HL-60/S4 (cell line): ENCODE results near the gene DUSP2.

Source experiments
- in situ Hi-C: fragments of 300-500 bp; cut with MboI; formaldehyde crosslinking; loops from 2 replicates; pipeline ENCODE4 v1.14.3; 2022; ENCODE audit warnings: low sequenced_read_pairs

Gene DUSP2

GRCh38 chr2:96105152-96105915 lies 39.9 kb downstream of the DUSP2 start:
- in situ Hi-C loops = loop anchor here (25.0 kb wide), 1 partner anchor 93 kb away; no protein-coding TSS in a partner anchor

GRCh38 chr2:96104487-96104861 lies 40.8 kb downstream of the DUSP2 start:
- in situ Hi-C loops = loop anchor here (25.0 kb wide), 1 partner anchor 92 kb away; no protein-coding TSS in a partner anchor

- in situ Hi-C loops = loop anchor here (25.0 kb wide), 1 partner anchor 92 kb away; no protein-coding TSS in a partner anchor
These were observed 41.3 kb downstream of the DUSP2 start for GRCh38 chr2:96103761-96104486.

GRCh38 chr2:96103187-96103601 lies 42.0 kb downstream of the DUSP2 start:
- in situ Hi-C loops = loop anchor here (25.0 kb wide), 1 partner anchor 91 kb away; no protein-coding TSS in a partner anchor

DNA sequence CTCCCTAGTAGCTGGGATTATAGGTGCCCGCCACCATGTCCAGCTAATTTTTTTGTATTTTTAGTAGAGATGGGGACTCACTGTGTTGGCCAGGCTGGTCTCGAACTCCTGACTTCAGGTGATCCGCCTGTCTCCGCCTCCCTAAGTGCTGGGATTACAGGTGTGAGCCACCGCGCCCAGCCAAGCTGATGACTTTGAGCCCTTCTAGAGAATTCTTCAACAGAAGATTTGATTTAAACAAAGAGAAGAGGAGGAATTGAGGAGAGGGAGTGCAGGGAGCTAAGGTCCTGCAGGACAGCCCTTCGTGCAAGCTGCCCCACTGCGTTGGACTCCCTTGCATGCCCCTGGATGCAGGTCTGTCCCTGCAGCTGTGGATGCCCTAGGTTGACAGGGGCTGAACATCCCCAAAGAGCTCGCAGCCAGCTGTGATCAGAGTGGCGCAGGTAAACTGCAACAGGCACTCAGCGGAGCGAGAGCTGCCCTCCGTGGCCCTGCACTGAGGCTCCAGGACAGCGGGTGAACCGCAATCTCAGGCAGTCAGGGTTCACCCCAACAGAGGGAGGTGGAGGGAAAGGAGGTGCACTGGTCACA lies 42.5 kb downstream of the DUSP2 start:
- in situ Hi-C loops = loop anchor here (25.0 kb wide), 1 partner anchor 90 kb away; no protein-coding TSS in a partner anchor

DNA sequence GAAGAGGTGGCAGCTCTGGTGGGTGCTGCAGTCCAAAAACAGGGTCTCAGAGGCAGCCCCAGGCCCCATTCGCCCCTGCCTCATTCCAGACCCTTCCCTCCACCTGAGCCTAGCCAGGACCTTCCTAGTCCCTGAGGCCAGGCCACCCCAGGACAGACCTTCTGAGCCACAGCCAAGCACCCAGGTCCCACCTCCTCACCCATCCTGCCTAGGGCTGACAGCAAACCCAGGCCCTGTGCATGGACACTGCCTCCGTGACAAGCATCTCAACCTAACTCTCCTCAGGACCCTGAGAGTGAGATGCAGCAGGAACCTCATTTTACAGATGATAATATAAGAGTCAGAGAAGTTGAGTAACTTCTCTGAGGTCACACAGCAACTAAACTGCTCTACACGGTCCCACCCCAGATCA lies 44.3 kb downstream of the DUSP2 start:
- in situ Hi-C loops = loop anchor here (25.0 kb wide), 1 partner anchor 89 kb away; no protein-coding TSS in a partner anchor

DNA sequence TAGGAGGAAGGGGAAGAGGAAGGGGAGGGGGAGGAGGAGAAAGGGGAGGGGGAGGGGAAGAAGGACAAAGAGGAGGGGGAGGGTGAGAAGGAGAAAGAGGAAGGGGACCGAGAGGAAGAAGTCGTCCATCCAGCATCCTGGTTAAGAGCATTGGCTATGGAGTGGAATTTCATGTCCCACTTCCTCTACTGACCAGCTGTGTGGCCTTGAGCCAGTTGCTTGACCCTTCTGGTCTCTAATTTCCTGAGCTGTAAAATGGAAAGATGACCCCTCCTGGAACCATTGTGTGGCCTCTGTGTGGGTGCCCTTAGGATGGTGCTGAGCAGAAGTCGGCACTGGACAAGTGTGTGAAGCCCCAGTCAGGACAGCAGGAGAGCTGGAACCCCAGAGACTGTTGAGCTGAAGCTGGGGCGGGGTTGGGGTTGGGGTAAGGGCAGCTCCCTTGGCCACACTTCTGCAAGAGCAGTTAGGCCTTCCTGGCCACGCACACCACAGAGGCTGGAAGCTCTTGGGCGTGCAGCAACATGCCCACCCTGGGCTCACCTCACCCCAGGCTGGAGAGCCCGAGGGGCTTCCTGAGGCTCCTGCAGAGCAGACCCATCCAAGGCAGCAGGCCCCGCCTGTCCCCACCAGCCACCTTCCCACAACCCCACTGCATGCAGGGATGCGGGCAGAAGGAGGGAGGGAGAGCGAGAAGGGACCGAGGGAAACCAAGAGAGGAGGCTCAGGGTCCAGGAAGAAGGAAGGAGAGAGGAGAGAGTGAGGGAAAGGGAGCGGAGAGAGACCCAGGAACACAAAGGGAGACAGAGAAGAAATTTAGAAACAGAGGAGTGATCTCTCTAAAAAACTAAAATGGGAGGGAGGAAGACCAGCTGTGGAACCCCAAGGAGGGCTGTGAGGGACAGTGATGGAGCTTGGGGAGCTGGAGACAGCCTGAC lies 45.1 kb downstream of the DUSP2 start:
- in situ Hi-C loops = loop anchor here (25.0 kb wide), 1 partner anchor 88 kb away; no protein-coding TSS in a partner anchor

- in situ Hi-C loops = no loop called here
These were observed 46.2 kb downstream of the DUSP2 start for GRCh38 chr2:96098900-96099590.

DNA sequence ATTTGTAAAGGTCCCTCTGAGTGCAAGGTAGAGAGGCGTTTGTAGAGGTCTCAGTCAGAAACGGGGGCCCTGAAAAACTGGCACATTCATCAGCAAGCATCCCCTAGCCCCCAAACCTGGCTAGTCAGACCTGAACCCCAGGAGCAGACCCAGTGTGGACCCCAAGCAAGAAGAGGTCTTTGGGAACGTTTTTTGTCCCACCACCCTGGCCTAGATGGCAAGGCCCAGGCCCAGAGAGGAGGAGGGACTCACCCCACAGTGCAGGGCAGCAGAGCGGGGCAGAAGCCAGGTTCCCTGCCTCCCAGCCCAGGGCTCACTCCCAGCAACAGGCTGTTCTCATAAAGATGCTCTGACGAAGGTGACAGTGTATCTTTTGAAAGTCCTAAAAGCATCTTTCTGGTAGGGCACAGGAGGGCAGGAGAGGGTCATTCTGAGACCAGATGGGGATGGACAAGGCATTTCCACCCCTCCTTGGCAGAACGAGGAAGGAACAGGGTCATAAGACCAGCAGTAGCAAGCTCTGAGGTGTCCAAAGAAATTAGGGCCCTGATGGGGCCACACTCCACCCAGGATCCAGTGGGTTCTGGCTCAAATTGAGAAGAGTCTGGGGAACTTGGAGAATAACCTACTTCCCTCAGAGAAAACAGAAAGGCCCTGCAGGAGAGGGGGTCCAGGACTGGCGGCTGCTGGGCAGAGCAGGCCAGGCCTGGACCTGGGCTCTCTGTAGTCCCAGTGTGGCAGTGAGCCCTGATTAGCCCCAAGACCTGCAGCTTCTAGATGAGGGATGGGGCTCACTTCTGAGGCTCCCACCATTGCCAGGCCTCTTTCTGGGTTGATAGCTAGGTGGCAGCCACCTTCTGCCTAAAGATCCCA lies 47.1 kb downstream of the DUSP2 start:
- in situ Hi-C loops = no loop called here

DNA sequence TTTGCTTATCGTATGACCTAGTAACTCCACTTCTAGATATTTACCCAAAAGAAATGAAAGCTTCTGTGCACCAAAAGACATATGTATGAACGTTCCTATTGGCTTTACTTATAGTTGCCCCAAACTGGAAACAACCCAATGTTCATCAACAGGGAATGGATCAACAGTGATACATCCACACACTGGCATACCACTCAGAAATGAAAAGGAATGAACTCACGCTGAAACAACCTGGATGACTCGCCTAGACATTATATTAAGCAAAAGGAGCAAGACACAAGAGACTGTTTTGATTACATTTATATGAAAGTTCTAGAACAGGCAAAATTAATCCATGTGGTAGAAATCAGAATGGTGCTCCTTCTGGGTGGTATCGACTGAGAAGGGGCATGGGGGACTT lies 47.8 kb downstream of the DUSP2 start:
- in situ Hi-C loops = no loop called here

DNA sequence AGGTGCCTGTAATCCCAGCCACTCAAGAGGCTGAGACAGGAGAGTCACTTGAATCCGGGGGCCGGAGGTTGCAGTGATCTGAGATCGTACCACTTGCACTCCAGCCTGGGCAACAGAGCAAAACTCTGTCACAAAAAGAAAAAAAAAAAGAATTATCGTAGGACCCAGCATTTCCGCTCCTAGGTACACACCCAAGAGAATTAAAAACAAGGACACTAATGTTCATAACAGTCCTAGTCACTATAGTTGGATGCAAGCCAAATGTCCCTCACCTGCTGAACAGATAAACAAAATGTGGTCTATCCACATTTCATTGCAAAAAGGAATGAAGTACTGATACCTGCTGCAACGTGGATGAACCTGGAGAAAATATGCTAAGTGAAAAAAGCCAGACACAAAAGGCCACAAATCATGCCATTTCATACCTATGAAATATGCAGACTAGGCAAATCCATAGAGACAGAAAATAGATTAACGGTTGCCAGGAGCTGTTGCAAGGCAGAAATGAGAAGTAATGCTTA lies 50.1 kb downstream of the DUSP2 start:
- in situ Hi-C loops = no loop called here

- in situ Hi-C loops = no loop called here
These were observed 51.7 kb downstream of the DUSP2 start for GRCh38 chr2:96093528-96093927.
